Prostate gland (tissue), 2 donors: ENCODE data around the gene EEF2KMT.
"Not testable (repeated sequence)": the region's sequence is repeated elsewhere in the genome, so short reads cannot be mapped to it uniquely, and the experiment has no call there.

Experiments used
- CTCF ChIP-seq, 4 experiments: fragments of 200-600 bp in 2 of 4; fragments of 450-650 bp in 2 of 4; sonication (generic) in 2 of 4; IDR thresholded peaks; 1 replicate in 3 of 4; 2 replicates in 1 of 4; pipeline ENCODE4 v1.5.1; 2016 to 2019; ENCODE audit warnings: antibody characterized with exemption in 4 of 4, mild to moderate bottlenecking in 2 of 4, moderate library complexity in 2 of 4
- POLR2A ChIP-seq: fragments of 450-650 bp; IDR thresholded peaks from one replicate; pipeline ENCODE4 v1.6.1; 2016; ENCODE audit warnings: antibody characterized with exemption, mild to moderate bottlenecking
- POLR2AphosphoS5 ChIP-seq: sonication (generic); formaldehyde crosslinking; IDR thresholded peaks from one replicate; pipeline ENCODE4 v1.6.1; 2017; ENCODE audit warnings: antibody characterized with exemption

GRCh38 chr16:5105039-5105438 is 7.4 kb upstream of the EEF2KMT start:
- not testable (repeated sequence) for TF ChIP-seq CTCF (IDR thresholded peaks at IDR 0.05); POLR2A
- TF ChIP-seq POLR2AphosphoS5: peak; percentile 85
